H1 (cell line): ENCODE measurements around the gene SGK1. TPM values are rescaled to one million over a fixed set of nuclear protein-coding genes. Genes with fewer than 3 reads are reported as not detected.

Experiments used
- CTCF ChIA-PET: fragments of 300-600 bp; sonication (Branson Sonifier 250); formaldehyde crosslinking; loops from one replicate; lab custom pipeline; 2021; ENCODE audit not compliant: partially characterized antibody; lab: Charles Lee
- POLR2A ChIA-PET: fragments of 300-600 bp; sonication (Branson Sonifier 250); formaldehyde crosslinking; loops from one replicate; lab custom pipeline; 2021; ENCODE audit warnings: inconsistent platforms; ENCODE audit not compliant: partially characterized antibody; lab: Charles Lee
- DNase-seq, 2 experiments: peaks; one replicate each; pipeline versions ENCODE4 v3.0.0 to v3.0.0-alpha.2; 2010 to 2022; ENCODE audit warnings: low spot score in 2 of 2, low read depth in 1 of 2, mixed read lengths in 1 of 2
- FAIRE-seq: peaks from 2 replicates; lab custom pipeline; 2011; peaks lifted over from hg19 to GRCh38; lab: Jason Lieb, UNC
- H2AFZ ChIP-seq: 2 replicates; pipeline ENCODE4 v1.8.1; 2012; ENCODE audit warnings: low read length, inconsistent platforms
- H2AK5ac ChIP-seq: 2 replicates; pipeline ENCODE4 v1.6.1; 2013; ENCODE audit warnings: low read depth, low read length
- H2BK120ac ChIP-seq: replicated peaks from 2 replicates; pipeline ENCODE3; 2013; ENCODE audit warnings: low read depth, low read length, inconsistent platforms
- H2BK12ac ChIP-seq: 2 replicates; pipeline ENCODE4 v1.6.1; 2013; ENCODE audit warnings: low read depth, low read length
- H2BK15ac ChIP-seq: 2 replicates; pipeline ENCODE4 v1.6.1; 2013; ENCODE audit warnings: low read length
- H2BK20ac ChIP-seq: 2 replicates; pipeline ENCODE4 v1.6.1; 2013; ENCODE audit warnings: low read length
- H2BK5ac ChIP-seq: 2 replicates; pipeline ENCODE4 v1.6.1; 2013; ENCODE audit warnings: low read depth, low read length
- H3K14ac ChIP-seq: 2 replicates; pipeline ENCODE4 v1.6.1; 2013; ENCODE audit warnings: inconsistent platforms; ENCODE audit not compliant: insufficient read length
- H3K18ac ChIP-seq: 2 replicates; pipeline ENCODE4 v1.6.1; 2013; ENCODE audit warnings: low read length; ENCODE audit errors: extremely low read depth
- H3K23ac ChIP-seq: 2 replicates; pipeline ENCODE4 v1.6.1; 2013; ENCODE audit warnings: inconsistent platforms; ENCODE audit not compliant: insufficient read length
- H3K23me2 ChIP-seq: 2 replicates; pipeline ENCODE4 v1.6.1; 2013; ENCODE audit warnings: low read depth, low read length
- H3K27ac ChIP-seq: 2 replicates; pipeline ENCODE4 v1.6.1; 2011; ENCODE audit warnings: low read depth, low read length, inconsistent platforms
- H3K27me3 ChIP-seq, 4 experiments: replicated peaks in 1 of 4; 1 replicate in 1 of 4; 2 replicates in 3 of 4; pipeline versions ENCODE4 v1.6.1 to v1.8.1; 2011 to 2013; ENCODE audit warnings: low read length in 3 of 4, mild to moderate bottlenecking in 3 of 4, inconsistent platforms in 2 of 4, mixed read lengths in 2 of 4, moderate library complexity in 1 of 4; ENCODE audit not compliant: control insufficient read depth in 3 of 4, insufficient read depth in 3 of 4; ENCODE audit errors: extremely low read depth in 1 of 4
- H3K36me3 ChIP-seq, 4 experiments: 2 replicates each; pipeline versions ENCODE4 v1.6.1 to v1.8.1; 2011 to 2013; ENCODE audit warnings: mild to moderate bottlenecking in 4 of 4, low read length in 3 of 4, moderate library complexity in 2 of 4, control low read depth in 1 of 4, inconsistent platforms in 1 of 4; ENCODE audit not compliant: insufficient read depth in 4 of 4, control insufficient read depth in 2 of 4
- H3K4ac ChIP-seq: replicated peaks from 2 replicates; pipeline ENCODE3; 2013; ENCODE audit warnings: low read length, low read depth, mixed read lengths, inconsistent platforms; ENCODE audit not compliant: insufficient read length
- H3K4me1 ChIP-seq, 4 experiments: replicated peaks in 1 of 4; 1 replicate in 1 of 4; 2 replicates in 3 of 4; pipeline versions ENCODE4 v1.6.1 to v1.8.1; 2011 to 2013; ENCODE audit warnings: low read length in 3 of 4, inconsistent platforms in 2 of 4, mixed read lengths in 1 of 4; ENCODE audit not compliant: insufficient read depth in 4 of 4, control insufficient read depth in 3 of 4
- H3K4me2 ChIP-seq, 2 experiments: 2 replicates each; pipeline versions ENCODE4 v1.6.1 to v1.8.1; 2011 to 2013; ENCODE audit warnings: low read depth in 2 of 2, low read length in 2 of 2, control low read depth in 1 of 2, inconsistent platforms in 1 of 2, mild to moderate bottlenecking in 1 of 2; ENCODE audit not compliant: insufficient read depth in 1 of 2
- H3K4me3 ChIP-seq, 4 experiments: fragments of 200-600, 300-600 bp in 1 of 4; sonication (generic), shearing (Covaris generic), sonication (Bioruptor Twin) in 1 of 4; 2 replicates each; pipeline versions ENCODE4 v1.5.1 to v1.8.1; 2011 to 2016; ENCODE audit warnings: low read length in 4 of 4, low read depth in 3 of 4, control low read depth in 2 of 4, inconsistent platforms in 2 of 4, mild to moderate bottlenecking in 2 of 4, mixed read lengths in 1 of 4, moderate library complexity in 1 of 4; ENCODE audit not compliant: insufficient read depth in 2 of 4; ENCODE audit errors: extremely low read depth in 1 of 4
- H3K56ac ChIP-seq: replicated peaks from 2 replicates; pipeline ENCODE3; 2013; ENCODE audit warnings: low read depth, mild to moderate bottlenecking, mixed read lengths, low read length, inconsistent platforms; ENCODE audit not compliant: insufficient read length
- H3K79me1 ChIP-seq: 2 replicates; pipeline ENCODE4 v1.6.1; 2013; ENCODE audit warnings: low read depth, low read length, control low read depth
- H3K79me2 ChIP-seq, 2 experiments: 2 replicates each; pipeline versions ENCODE4 v1.6.1 to v1.8.1; 2012 to 2013; ENCODE audit warnings: low read length in 2 of 2, mild to moderate bottlenecking in 2 of 2, inconsistent platforms in 1 of 2; ENCODE audit not compliant: insufficient read depth in 2 of 2, control insufficient read depth in 1 of 2
- H3K9ac ChIP-seq, 4 experiments: replicated peaks in 1 of 4; 1 replicate in 1 of 4; 2 replicates in 3 of 4; pipeline versions ENCODE4 v1.6.1 to v1.8.1; 2011 to 2013; ENCODE audit warnings: low read depth in 3 of 4, low read length in 3 of 4, control low read depth in 2 of 4, mild to moderate bottlenecking in 2 of 4, moderate library complexity in 2 of 4, inconsistent platforms in 1 of 4; ENCODE audit errors: extremely low read depth in 1 of 4
- H3K9me3 ChIP-seq, 2 experiments: 2 replicates each; pipeline versions ENCODE4 v1.6.1 to v1.8.1; 2012 to 2013; ENCODE audit warnings: mild to moderate bottlenecking in 2 of 2, moderate library complexity in 2 of 2, control low read depth in 1 of 2, inconsistent platforms in 1 of 2, low read depth in 1 of 2, low read length in 1 of 2, mixed read lengths in 1 of 2; ENCODE audit not compliant: insufficient read depth in 2 of 2
- H4K20me1 ChIP-seq, 2 experiments: replicated peaks in 1 of 2; 2 replicates each; pipeline versions ENCODE3 to v1.8.1; 2011 to 2013; ENCODE audit warnings: inconsistent platforms in 2 of 2, low read length in 2 of 2, mild to moderate bottlenecking in 1 of 2; ENCODE audit not compliant: insufficient read depth in 2 of 2, control insufficient read depth in 1 of 2
- H4K5ac ChIP-seq: 2 replicates; pipeline ENCODE4 v1.6.1; 2013; ENCODE audit warnings: low read length, low read depth, mixed read lengths, inconsistent platforms; ENCODE audit not compliant: insufficient read length
- H4K8ac ChIP-seq: 2 replicates; pipeline ENCODE4 v1.8.0; 2013; ENCODE audit warnings: mild to moderate bottlenecking, moderate library complexity, low read length, inconsistent platforms; ENCODE audit not compliant: insufficient read depth; ENCODE audit errors: extremely low read depth
- H4K91ac ChIP-seq: replicated peaks from 2 replicates; pipeline ENCODE3; 2013; ENCODE audit warnings: low read length, mixed read lengths, inconsistent platforms; ENCODE audit not compliant: insufficient read length
- CEBPB ChIP-seq: IDR thresholded peaks from 2 replicates; pipeline ENCODE4 v1.6.1; 2012; ENCODE audit warnings: low read depth, low read length
- EP300 ChIP-seq, 2 experiments: IDR thresholded peaks; 1 replicate in 1 of 2; 2 replicates in 1 of 2; pipeline ENCODE4 v1.6.1; 2011 to 2012; ENCODE audit warnings: low read depth in 2 of 2, low read length in 2 of 2, mild to moderate bottlenecking in 2 of 2, borderline replicate concordance in 1 of 2, inconsistent platforms in 1 of 2, moderate library complexity in 1 of 2
- GABPA ChIP-seq: IDR thresholded peaks from 2 replicates; pipeline ENCODE4 v1.6.1; 2011; ENCODE audit warnings: mild to moderate bottlenecking, low read length, moderate library complexity, borderline replicate concordance; ENCODE audit not compliant: insufficient read depth
- GTF2F1 ChIP-seq: IDR thresholded peaks from 2 replicates; pipeline ENCODE4 v1.6.1; 2012; ENCODE audit warnings: low read depth, low read length, improper control_type of control experiment, borderline replicate concordance
- KDM4A ChIP-seq: IDR thresholded peaks from one replicate; pipeline ENCODE4 v1.7.1; 2012; ENCODE audit warnings: low read depth, mild to moderate bottlenecking, moderate library complexity, low read length, inconsistent platforms; ENCODE audit not compliant: severe bottlenecking
- MAFK ChIP-seq: IDR thresholded peaks from 2 replicates; pipeline ENCODE4 v1.6.1; 2012; ENCODE audit warnings: low read depth, mild to moderate bottlenecking, improper control_type of control experiment, low read length
- PHF8 ChIP-seq: fragments of 200-600 bp; sonication (generic); conservative IDR thresholded peaks from 2 replicates; pipeline ENCODE4 v1.7.1; 2012; ENCODE audit warnings: low read depth, mild to moderate bottlenecking, inconsistent platforms, low read length, moderate library complexity
- POLR2AphosphoS5 ChIP-seq: IDR thresholded peaks from 2 replicates; pipeline ENCODE4 v1.6.1; 2011; ENCODE audit warnings: low read depth, low read length
- RFX5 ChIP-seq: IDR thresholded peaks from 2 replicates; pipeline ENCODE4 v1.6.1; 2011; ENCODE audit warnings: low read depth, low read length, improper control_type of control experiment, borderline replicate concordance
- SIN3A ChIP-seq, 2 experiments: IDR thresholded peaks in 1 of 2; conservative IDR thresholded peaks in 1 of 2; 2 replicates each; pipeline ENCODE4 v1.6.1; 2011 to 2012; ENCODE audit warnings: low read length in 2 of 2, improper control_type of control experiment in 1 of 2, low read depth in 1 of 2, mild to moderate bottlenecking in 1 of 2
- SIX5 ChIP-seq: IDR thresholded peaks from 2 replicates; pipeline ENCODE4 v1.6.1; 2011; ENCODE audit warnings: mild to moderate bottlenecking, low read depth, low read length
- SP1 ChIP-seq: IDR thresholded peaks from 2 replicates; pipeline ENCODE4 v1.6.1; 2011; ENCODE audit warnings: low read depth, low read length
- SP2 ChIP-seq: IDR thresholded peaks from 2 replicates; pipeline ENCODE4 v1.6.1; 2012; ENCODE audit warnings: mild to moderate bottlenecking, low read length, inconsistent platforms
- ZNF274 ChIP-seq: IDR thresholded peaks from 2 replicates; pipeline ENCODE4 v1.7.0; 2012; ENCODE audit warnings: low read length, borderline replicate concordance; ENCODE audit errors: extremely low read depth
- polyA plus RNA-seq, 7 experiments: library from polyadenylated mRNA; depleted of rRNA in 3 of 7; stranded (reverse) in 5 of 7; unstranded in 2 of 7; fragments of >200 nt in 5 of 7; fragments of 200-250 nt in 2 of 7; gene quantifications; 1 replicate in 5 of 7; 2 replicates in 1 of 7; 4 replicates in 1 of 7; pipeline versions ENCODE4 v1.2.1 to v1.2.3, GENCODE V29; 2011 to 2013; ENCODE audit warnings: missing spikeins in 2 of 7, mixed read lengths in 2 of 7
- total RNA-seq: library from RNA; stranded (reverse); fragmentation: NEBNext Ultra II Directional; extraction: Animal tissue kit (Norgen Biotek cat#: 25700); gene quantifications from 2 replicates; pipeline ENCODE4 v1.2.1, GENCODE V29; 2021
- TF ChIP-seq, protein P1 (sequence below): IDR thresholded peaks from 2 replicates; pipeline ENCODE4 v1.6.1; 2012; ENCODE audit warnings: inconsistent platforms
- TF ChIP-seq, protein P2 (sequence below): IDR thresholded peaks from 2 replicates; pipeline ENCODE4 v1.6.1; 2011; ENCODE audit warnings: low read depth, mild to moderate bottlenecking, low read length; ENCODE audit not compliant: insufficient read depth

SGK1 gene
- total and polyA plus RNA-seq, 2 of the 8 experiments (the other 6 are each of a cell fraction or from before 2014, with no cell fraction given): 14.5 to 18.4 TPM

GRCh38 chr6:134217798-134218140 lies 100.1 kb downstream of the SGK1 start:
- Histone ChIP-seq H3K27me3 (no peaks in the 10 kb centered on the region), H3K23ac (no peak overlapping the region), H3K9me3 (no peaks in the 10 kb centered on the region), H2AK5ac (no peak overlapping the region), H3K9ac (no peak overlapping the region), H3K27ac (no peak overlapping the region), H4K20me1 (no peaks in the 10 kb centered on the region), H3K18ac (no peak overlapping the region), H3K4me3 (no peak overlapping the region), H3K79me2 (no peaks in the 10 kb centered on the region), H2BK120ac (no peak overlapping the region), H3K36me3 (no peaks in the 10 kb centered on the region), H3K23me2 (no peaks in the 10 kb centered on the region; the same call in 1 of the 2 replicates), H3K56ac (no peak overlapping the region), H2BK5ac (no peak overlapping the region), H2AFZ (no peak overlapping the region), H2BK12ac (no peak overlapping the region), H2BK20ac (no peak overlapping the region), H4K8ac (no peak overlapping the region), H3K79me1 (no peaks in the 10 kb centered on the region), H2BK15ac (no peak overlapping the region), H4K91ac (no peak overlapping the region), H3K4me2 (no peak overlapping the region), H4K5ac (no peak overlapping the region), H3K4ac (no peak overlapping the region), H3K14ac (no peak overlapping the region), H3K4me1 (no peaks in the 10 kb centered on the region)
- DNase-seq (no peak), FAIRE-seq (no peak)
- CTCF ChIA-PET: no interaction called here
- POLR2A ChIA-PET: no interaction called here
- TF ChIP-seq EP300 (IDR thresholded peaks at IDR 0.05; ENCODE audit: borderline replicate concordance in 1 of 2, low read depth in 2 of 2, low read length in 2 of 2): no peak
- TF ChIP-seq SIN3A (conservative IDR thresholded peaks at IDR 0.05 in 1 of 2, IDR thresholded peaks at IDR 0.05 in 1 of 2; ENCODE audit: low read depth in 1 of 2, low read length in 2 of 2): no peak
- TF ChIP-seq RFX5: no peak
- no peak for TF ChIP-seq GABPA
- no peak for TF ChIP-seq KDM4A
- no peak for TF ChIP-seq ZNF274
- TF ChIP-seq, protein P1, sequence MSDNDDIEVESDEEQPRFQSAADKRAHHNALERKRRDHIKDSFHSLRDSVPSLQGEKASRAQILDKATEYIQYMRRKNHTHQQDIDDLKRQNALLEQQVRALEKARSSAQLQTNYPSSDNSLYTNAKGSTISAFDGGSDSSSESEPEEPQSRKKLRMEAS: no peak
- no peak for TF ChIP-seq MAFK
- no peak for TF ChIP-seq GTF2F1
- no peak for TF ChIP-seq SP2
- no peak for TF ChIP-seq SIX5
- TF ChIP-seq SP1: no peak
- TF ChIP-seq PHF8: no peak
- TF ChIP-seq CEBPB: no peak
- TF ChIP-seq, protein P2, sequence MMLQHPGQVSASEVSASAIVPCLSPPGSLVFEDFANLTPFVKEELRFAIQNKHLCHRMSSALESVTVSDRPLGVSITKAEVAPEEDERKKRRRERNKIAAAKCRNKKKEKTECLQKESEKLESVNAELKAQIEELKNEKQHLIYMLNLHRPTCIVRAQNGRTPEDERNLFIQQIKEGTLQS: no peak
- TF ChIP-seq POLR2AphosphoS5: no peak
